Activated CD8-positive, alpha-beta memory T cell treated with anti-CD3 and anti-CD28 coated beads for 24 hours (primary cell): ENCODE data around the gene TRPV2.

Experiments used
- DNase-seq: peaks from one replicate; pipeline ENCODE4 v3.0.0-alpha.2; 2020

TRPV2 gene

GRCh38 chr17:16459271-16459670, 43.9 kb downstream of the TRPV2 start:
- DNase-seq: no peak

GRCh38 chr17:16459855-16460550, 44.6 kb downstream of the TRPV2 start:
- no peak for DNase-seq

GRCh38 chr17:16460796-16461605, 45.6 kb downstream of the TRPV2 start:
- DNase-seq: no peak

- DNase-seq: no peak
Measured at GRCh38 chr17:16461606-16461866, 46.2 kb downstream of the TRPV2 start.

GRCh38 chr17:16462070-16462864, 46.9 kb downstream of the TRPV2 start:
- DNase-seq: no peak

- no peak for DNase-seq
Measured at GRCh38 chr17:16463358-16464302, 48.3 kb downstream of the TRPV2 start.

- DNase-seq: no peak
Measured at GRCh38 chr17:16464303-16465051, 49.1 kb downstream of the TRPV2 start.

- no peak for DNase-seq
Measured at GRCh38 chr17:16465052-16465312, 49.6 kb downstream of the TRPV2 start.

GRCh38 chr17:16465861-16466338, 50.5 kb downstream of the TRPV2 start:
- no peak for DNase-seq

- no peak for DNase-seq
Measured at GRCh38 chr17:16466407-16466806, 51.0 kb downstream of the TRPV2 start.

GRCh38 chr17:16467044-16467443, 51.7 kb downstream of the TRPV2 start:
- DNase-seq: no peak

GRCh38 chr17:16467886-16468285, 52.5 kb downstream of the TRPV2 start:
- DNase-seq: no peak

GRCh38 chr17:16468428-16468992, 53.1 kb downstream of the TRPV2 start:
- no peak for DNase-seq

GRCh38 chr17:16470265-16470664, 54.9 kb downstream of the TRPV2 start:
- DNase-seq: no peak

GRCh38 chr17:16471295-16471694, 55.9 kb downstream of the TRPV2 start:
- no peak for DNase-seq

GRCh38 chr17:16472539-16472938, 57.2 kb downstream of the TRPV2 start:
- DNase-seq: no peak

- DNase-seq: no peak
Measured at GRCh38 chr17:16473044-16474011, 58.0 kb downstream of the TRPV2 start.

GRCh38 chr17:16474012-16474725, 58.8 kb downstream of the TRPV2 start:
- DNase-seq: no peak

GRCh38 chr17:16475179-16475704, 59.9 kb downstream of the TRPV2 start:
- DNase-seq: no peak

- no peak for DNase-seq
Measured at GRCh38 chr17:16477255-16477654, 61.9 kb downstream of the TRPV2 start.
